ENCODE measurements around the gene ADPRHL1.

Gene ADPRHL1

DNA sequence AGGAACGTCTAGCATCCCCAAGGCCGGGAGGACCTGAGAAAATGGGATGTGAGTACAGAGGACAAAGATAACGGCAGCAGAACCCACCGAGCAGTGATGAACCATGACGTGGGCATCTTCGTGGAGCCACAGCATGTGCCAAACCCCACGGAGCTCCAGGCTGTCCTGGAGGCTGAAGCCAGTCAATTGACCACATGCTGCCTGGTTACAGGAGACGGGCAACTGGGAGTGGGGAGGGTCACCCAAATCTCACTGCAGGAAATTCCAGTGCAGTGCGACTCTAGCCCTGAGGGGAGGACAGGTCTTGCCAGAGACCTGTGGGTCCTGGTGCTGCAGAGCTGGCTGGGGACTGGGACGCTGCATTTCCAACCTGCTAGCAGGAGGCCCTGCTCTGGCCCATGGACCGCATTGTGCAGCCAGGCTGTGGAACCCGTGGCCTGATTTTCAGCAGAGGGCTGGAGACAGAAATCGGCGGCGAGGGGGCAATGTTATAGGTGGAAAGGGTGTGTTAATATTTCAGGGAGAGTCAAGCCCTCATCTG, 86.2 kb downstream of the ADPRHL1 start:
- DNase-seq = no peak

DNA sequence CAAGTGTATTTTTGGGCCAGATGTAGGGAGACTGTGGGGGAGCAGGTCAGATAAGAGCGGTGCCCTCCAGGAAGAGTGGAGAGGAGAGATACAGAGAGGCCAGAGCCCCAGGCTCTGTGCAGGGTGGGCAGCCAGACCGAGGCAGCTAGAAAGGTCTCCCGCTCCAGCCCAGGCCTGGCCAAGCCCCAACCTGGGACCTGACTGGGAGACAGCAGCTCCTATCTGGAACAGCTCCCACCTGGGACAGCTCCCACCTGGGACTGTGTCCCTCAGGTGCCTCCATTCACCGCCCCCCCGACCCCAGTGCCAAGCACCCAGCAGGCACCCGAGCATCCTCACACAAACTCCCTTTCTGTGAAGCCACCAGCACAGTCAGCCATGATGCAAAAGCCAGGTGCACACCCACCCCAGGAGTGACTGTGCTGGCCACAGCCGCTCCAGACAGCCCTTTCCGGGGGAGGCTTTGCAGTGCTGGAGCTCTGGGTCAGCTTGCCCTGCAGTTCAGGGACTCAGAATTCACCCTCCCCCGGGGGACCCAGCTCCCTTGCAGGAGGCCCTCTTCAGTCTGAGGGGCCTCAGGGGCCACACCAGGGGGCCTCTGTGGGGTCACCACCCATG, 87.2 kb downstream of the ADPRHL1 start:
- no peak for DNase-seq

DNA sequence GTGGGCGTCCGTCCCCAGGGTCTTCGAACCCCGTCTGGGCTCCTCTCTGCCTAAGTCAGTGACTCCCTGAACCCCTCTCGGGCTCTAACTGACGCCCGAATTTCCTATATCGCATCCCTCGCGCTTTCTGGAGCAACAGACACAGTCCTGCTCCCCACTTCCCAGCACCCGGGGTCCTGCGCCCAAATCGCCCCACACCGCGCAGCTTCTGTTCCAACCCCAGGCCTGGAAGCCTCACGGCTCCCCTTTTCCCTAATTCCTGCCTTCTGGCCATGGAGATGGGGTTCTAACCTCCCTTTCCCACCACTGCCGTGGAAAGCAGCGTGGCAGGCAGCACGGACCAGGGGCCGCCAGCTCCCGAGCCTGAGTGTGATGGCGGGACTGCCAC, 87.7 kb downstream of the ADPRHL1 start:
- no peak for DNase-seq

DNA sequence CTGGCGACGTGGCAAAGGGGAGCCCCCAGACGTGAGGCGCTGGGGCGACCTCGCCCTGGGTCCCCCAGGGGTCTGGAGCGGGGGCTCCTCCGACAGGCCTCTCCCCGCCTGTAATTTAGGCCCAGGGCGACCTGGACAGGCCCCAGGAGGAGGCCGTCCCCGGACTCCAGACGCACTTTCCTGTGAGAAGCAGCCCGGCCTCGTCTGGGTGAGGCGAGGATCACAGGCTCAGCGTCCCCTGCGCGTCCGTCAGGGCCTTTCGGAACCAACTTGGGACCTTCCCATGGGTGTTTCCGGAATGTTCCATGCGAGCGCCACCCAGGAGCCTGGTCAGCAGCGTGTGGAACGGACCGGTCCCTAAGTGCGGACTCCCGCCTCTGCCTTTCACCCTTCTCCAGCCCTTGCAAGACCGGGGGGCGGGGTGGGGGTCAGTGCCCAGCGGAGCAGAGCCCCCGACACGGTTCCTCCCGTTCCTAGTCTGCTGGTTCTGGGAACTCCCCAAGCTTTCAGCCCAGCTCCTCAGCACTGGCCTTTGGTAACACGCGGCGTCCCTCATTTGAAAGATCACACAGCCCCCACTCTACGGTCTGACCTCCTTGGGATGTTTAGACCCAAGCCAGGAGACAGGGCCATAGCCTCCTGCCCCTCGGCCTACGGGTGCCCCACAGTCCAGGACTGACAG, 88.2 kb downstream of the ADPRHL1 start:
- DNase-seq = no peak

DNA sequence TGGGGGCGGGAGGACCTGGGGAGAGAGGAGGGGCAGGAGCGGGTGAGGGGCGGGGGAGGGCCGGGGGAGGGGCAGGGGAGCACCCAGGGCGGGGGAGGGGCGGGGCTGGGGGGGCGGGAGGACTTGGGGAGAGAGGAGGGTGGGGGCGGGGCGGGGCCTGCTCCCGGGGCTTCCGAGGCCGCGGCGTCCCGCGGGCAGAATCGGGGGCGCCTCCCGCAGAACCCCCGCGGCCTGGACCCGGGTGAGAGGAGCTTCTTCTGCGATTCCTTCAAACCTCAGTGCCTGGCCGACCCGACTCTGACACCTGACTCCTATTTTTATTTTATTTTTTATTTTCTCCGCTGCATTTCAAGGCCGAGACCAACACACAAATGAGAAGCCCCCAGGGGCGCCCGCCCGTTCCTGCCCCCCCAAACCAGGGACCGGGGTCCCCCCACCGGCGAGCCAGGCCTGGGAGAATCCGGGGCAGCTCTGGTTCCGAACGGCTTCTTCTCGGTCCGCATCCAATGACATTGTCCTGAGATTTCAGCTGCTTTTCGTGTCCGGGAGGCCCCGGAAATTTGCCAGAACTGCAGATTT, 88.9 kb downstream of the ADPRHL1 start:
- no peak for DNase-seq

DNA sequence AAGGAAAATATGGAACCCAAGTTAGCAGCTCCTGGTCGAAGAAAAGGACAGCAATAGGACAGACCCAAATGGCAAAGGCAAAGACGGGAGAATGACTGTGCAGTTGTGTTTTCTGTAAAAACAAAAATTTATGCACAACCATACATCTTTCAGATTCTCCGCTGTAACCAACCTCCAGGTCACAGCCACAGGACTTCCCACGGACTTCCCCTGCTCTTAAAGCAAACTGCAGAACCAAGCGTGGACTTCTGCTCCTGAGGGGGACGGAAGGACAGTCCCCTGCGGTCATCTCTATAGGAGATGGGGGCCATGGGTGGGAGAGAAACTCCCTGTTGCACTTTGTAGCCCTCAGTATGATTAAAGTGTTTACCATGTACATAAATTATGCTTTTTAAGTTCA, 91.9 kb downstream of the ADPRHL1 start:
- no peak for DNase-seq

DNA sequence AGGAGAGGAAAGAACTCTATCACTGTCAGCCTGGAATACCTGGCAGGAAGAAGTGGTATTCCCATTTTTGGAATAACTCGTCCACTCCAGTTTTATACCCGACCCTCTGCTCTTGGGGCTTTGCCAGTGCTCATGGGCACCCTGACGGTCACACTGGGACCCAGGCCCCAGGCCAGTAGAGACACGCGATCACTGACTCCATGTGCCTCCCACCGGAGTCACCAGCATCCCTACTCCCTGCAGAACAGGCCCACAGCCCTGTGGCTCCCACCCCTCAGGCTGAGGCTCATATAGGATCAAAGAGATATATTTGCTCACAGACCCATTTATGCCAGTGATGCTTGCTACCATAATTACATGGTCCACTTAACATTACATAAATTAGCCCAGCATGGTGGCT, 92.8 kb downstream of the ADPRHL1 start:
- DNase-seq = no peak

DNA sequence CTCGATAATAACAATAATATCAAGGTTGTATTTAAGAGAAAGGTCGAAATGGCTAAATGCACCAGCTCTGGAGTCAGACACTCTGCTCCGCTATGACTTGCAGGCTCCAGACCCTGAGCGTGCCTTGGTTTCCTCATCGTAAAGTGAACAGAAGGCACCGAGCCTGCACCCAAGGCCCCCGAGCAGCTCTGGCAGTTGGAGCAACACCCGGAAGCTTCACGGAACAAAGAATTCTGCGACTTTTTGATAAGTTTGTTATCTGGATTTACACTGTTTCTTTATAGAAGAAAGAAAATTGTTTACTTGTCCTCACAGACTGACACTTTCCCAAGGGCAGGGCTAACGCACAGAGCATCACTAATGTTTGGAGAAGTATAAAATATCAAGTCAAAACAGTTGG, 93.7 kb downstream of the ADPRHL1 start:
- DNase-seq = no peak

DNA sequence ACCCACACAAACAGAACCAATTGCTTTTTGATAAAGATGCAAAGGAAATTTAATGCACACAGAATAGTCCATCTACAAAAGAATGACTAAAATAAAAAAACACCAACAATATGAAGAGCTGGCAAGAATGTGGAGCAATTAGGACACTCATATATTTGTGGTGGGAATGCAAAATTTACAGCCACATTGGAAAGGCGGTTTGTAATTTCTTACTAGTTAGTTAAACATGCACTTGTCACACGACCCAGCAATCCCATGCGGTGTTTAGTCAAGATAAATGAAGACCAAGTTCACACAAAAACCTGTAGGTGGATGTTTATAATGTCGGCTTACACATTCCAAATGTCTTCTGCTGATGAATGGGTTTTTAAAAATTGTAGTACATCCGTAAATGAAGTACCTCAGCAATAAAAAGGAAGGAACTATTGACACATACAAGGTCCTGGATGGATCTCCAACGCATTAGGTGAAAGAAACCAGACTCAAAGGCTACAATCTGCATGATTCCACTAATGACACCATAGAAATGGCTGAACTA, 94.6 kb downstream of the ADPRHL1 start:
- DNase-seq = no peak

DNA sequence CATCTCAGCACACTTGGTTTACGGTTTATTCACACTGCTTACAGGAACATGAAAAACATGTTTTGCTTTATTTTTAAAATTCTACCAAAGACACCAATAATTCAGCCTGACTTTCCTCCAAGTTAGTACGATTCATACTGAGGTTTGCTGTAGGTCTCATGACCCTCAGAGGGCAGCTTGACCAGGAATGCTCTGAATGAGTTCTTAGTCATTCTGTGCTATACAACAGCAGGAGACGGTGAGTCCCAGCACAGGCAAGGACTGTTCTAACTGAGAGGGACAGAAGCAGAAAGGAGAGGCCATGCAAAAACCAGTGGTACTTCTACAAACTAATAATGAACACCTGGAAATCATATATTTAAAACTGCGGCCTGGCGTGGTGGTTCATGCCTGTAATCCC, 95.8 kb downstream of the ADPRHL1 start:
- no peak for DNase-seq

DNA sequence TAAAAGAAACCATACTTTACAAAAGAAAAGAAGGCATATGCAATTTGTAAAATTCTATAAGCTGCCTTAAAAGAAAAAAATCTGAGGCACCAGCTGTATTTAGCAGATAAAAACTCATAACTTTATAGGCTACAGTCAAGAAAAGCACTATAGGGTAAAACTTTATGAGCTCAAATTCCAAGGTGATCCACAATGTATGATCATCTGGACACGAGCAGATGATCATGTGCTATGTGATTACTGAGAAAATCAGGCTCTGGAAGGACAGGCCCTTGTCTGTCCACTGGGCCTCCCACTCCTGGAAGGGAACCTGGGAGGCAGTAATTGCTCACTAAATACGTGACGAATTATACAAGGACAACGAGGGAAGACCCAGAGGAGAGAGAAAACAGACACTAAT, 96.7 kb downstream of the ADPRHL1 start:
- DNase-seq = no peak

DNA sequence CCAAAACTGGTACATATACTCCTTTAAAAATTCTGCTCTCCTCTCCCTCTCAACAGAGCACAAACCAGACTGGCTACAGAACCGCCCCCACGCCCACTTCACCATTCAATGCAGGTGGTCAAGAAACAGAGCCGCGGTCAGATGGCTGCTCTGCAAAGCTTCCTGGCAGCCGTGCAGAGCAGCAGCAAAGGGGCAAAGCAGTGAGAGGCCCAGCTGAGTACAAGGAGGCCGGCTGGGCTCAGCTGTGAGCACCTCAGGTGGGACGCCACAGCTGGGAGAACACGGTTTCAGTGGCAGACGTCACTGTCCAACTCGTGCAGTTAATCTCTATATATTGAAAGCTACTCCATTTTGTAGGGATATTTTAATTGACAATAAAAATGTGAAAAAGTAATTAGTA, 97.7 kb downstream of the ADPRHL1 start:
- DNase-seq = no peak

DNA sequence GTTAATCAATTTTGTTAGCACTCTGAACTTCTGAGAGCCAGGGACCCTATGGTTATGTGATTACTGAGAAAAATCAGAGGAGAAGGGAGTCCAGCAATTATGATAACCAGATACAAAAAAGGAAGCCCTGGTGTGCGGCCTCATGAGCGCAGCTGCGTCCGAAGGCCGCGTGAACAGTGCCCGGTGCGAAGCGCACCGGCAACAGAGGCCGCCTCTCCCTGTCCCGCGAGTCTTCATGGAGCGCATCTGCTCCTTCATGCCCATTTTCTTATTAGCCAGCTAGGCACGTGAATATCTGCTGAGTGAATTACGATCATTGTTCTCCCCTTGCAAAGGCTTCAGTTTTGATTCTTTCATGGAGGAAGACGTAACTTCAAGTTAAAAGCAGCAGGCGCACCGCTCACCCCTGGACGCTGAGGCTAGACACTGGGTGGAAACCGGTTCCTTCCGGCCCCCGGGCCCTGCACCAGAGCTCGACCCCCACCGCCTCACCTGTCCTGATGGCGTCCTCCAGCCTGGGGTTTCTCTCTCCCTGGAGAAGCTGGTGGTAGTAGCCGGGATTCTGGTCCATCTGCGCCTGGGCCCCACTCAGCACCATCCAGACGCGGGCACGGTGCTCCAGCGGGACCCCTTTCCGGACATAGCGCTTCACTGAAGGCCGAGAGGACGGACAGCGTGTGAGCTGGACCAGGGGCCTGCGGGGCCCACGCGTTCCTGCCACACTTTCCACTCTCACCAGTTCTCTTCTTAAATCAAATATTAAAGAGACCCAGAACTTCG, 98.3 kb downstream of the ADPRHL1 start:
- DNase-seq = no peak

DNA sequence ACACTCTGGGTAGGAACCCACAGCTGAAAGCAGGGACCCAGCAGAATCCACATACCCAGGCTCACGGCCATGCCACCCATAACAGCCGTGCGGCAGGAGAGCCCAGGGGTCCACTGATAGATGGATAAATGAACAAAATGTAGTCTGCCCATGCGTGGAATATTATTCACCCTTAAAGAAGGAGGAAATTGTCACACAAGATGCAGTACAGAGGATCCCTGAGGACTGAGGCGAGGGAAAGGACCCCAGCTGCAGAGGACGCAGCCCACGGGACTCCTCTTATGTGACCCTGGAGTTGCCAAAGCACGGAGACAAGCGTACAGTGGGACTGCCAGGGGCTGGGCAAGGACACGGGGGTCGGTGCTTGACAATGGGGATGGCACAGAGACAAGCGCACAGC, 100.0 kb downstream of the ADPRHL1 start:
- no peak for DNase-seq

DNA sequence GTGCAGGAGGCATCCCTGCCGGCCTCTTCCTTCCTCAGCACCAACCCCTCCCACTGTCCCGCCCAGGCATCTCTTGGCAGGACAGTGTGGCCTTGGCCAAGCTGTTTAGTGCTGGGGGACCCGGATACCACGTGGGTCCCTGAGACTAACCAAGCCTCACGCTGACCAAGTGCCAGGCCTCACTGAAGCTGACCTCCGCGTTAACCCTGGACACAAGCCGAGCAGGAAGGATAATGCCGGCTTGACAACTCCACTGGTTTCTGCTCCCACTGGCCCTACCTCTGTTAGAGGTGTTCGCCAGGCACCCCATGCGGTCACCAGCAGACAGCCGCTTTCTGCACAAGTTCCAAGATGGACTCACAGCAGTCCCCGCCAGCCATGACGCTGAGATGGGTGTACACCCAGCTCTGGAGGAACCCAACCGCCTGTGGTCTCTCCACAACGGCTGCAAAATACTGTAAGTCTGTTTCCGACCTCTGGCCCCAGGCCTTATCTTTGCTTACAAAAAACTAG, 101.7 kb downstream of the ADPRHL1 start:
- no peak for DNase-seq

DNA sequence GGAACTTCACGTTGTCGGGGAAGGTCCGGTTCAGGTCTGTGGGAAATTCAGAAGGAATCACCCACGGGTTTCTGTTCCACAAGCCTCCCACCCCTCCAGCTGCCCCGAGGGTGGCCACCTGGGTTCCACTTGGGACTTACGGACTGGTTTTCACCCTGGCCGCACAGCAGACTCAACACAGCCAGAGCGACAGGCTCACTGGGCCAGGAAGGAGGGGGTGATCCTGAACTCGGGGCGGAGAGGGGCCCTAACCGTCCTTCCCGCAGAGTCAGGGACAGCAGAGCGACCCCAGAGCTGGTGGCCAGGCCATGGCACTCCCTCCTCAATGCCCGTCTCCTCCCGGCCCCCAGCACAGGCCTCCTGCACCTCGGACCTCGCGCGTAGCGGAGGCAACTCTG, 102.4 kb downstream of the ADPRHL1 start:
- no peak for DNase-seq

DNA sequence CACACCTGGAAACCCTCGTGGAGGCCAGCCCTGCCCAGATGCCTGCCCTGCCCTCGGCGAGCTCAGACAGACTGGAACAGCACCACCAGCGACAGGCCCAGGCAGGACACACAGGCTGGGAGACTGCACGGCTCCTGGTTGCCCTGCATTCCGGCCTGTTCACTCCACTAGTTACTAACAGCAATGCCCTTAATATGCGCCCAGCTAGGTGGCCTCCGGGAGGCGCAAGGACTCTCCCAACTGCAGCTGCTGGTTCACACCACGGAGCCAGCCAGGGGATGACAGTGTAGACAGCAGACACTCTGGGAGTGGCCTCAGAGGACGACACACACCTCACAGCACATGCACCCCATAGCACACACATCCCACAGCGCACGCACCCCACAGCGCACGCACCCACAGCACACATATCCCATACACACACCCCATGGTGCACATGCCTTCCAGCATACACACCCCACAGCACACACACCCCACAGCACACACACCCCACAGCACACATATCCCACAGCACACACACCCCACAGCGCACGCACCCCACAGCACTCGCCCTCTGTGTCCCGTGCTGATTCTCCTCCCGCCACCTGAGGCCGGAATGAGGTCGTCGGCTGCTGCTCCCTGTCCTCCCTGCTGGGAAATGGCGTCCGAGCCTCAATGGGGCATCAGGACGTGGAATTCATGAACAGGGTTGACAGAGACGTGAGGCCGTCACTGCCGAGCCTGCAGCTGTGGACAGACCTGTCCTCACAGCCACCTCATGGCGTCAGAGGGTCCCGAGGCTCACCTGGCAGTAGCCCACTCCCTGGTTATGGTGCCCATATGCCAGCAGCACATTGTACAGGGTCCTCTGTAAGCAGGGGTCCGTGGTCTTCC, 103.0 kb downstream of the ADPRHL1 start:
- DNase-seq = no peak
